Neural progenitor cell (in vitro differentiated cells): ENCODE measurements around the gene ACOX3.

ENCODE experiments used
- EZH2 ChIP-seq: fragments of 200-600 bp; sonication (generic); IDR thresholded peaks from 2 replicates; pipeline ENCODE4 v1.6.1; 2017; ENCODE audit warnings: antibody characterized with exemption, mild to moderate bottlenecking, moderate library complexity
- EZH2phosphoT487 ChIP-seq: fragments of 200-600 bp; sonication (generic); IDR thresholded peaks from 2 replicates; pipeline ENCODE4 v1.6.1; 2017; ENCODE audit warnings: antibody characterized with exemption
- TF ChIP-seq, protein P1 (sequence below): fragments of 200-600 bp; sonication (generic); IDR thresholded peaks from 2 replicates; pipeline ENCODE4 v1.5.1; 2017; ENCODE audit warnings: antibody characterized with exemption, mild to moderate bottlenecking

DNA sequence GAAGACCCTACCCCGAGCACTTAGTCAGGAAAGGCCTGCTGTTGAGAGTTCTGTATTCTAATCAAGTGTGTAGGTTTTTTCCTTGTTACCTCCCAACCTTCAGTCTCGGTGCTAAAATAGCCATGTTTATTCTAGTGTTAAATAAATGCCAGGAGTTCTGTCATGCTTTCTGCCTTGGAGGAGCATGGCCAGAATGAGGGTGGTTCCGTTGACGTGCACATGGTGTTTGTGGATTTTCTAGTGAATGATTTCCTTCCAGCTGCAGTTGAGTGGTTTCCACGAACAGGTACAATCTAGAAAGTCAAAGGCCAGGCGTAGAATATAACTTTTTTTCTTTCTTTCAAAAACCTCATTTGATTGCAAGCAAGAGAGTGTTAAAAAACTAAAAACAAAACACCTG is 21.1 kb upstream of the ACOX3 start:
- TF ChIP-seq, protein P1, sequence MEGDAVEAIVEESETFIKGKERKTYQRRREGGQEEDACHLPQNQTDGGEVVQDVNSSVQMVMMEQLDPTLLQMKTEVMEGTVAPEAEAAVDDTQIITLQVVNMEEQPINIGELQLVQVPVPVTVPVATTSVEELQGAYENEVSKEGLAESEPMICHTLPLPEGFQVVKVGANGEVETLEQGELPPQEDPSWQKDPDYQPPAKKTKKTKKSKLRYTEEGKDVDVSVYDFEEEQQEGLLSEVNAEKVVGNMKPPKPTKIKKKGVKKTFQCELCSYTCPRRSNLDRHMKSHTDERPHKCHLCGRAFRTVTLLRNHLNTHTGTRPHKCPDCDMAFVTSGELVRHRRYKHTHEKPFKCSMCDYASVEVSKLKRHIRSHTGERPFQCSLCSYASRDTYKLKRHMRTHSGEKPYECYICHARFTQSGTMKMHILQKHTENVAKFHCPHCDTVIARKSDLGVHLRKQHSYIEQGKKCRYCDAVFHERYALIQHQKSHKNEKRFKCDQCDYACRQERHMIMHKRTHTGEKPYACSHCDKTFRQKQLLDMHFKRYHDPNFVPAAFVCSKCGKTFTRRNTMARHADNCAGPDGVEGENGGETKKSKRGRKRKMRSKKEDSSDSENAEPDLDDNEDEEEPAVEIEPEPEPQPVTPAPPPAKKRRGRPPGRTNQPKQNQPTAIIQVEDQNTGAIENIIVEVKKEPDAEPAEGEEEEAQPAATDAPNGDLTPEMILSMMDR: no peak
- TF ChIP-seq EZH2 (no peak), EZH2phosphoT487 (no peak)
